NCI-H2029 treated with DMSO at 0.1 percent for 48 hours (cell line): ENCODE measurements around the gene SRPX2.

Experiments used
- DNase-seq: peaks from one replicate; lab custom pipeline; 2025; lab: John Stamatoyannopoulos, UW

SRPX2 gene

GRCh38 chrX:100643956-100644860 lies at the start of gene SRPX2:
TSS of gene SRPX2 (plus strand) at chrX:100644199. CDS start at chrX:100646323, 2,124 bp downstream.
- DNase-seq, result no peak

- DNase-seq, result no peak
These were observed 47.4 kb upstream of the SRPX2 start for GRCh38 chrX:100596601-100597000.

- no peak for DNase-seq
These were observed 44.5 kb upstream of the SRPX2 start for GRCh38 chrX:100599456-100599855.

- no peak for DNase-seq
These were observed 43.7 kb upstream of the SRPX2 start for GRCh38 chrX:100600340-100600739.

- no peak for DNase-seq
These were observed 43.2 kb upstream of the SRPX2 start for GRCh38 chrX:100600758-100601157.

- DNase-seq, result no peak
These were observed 37.2 kb upstream of the SRPX2 start for GRCh38 chrX:100606753-100607152.

- DNase-seq, result no peak
These were observed 34.4 kb upstream of the SRPX2 start for GRCh38 chrX:100609591-100609990.

GRCh38 chrX:100611951-100612350 lies 32.0 kb upstream of the SRPX2 start:
- no peak for DNase-seq

GRCh38 chrX:100615005-100615404 lies 29.0 kb upstream of the SRPX2 start:
- DNase-seq, result peak; percentile 17

- no peak for DNase-seq
These were observed 21.0 kb upstream of the SRPX2 start for GRCh38 chrX:100623001-100623400.

- DNase-seq, result no peak
These were observed 18.0 kb upstream of the SRPX2 start for GRCh38 chrX:100625985-100626491.

- DNase-seq, result no peak
These were observed 9.0 kb upstream of the SRPX2 start for GRCh38 chrX:100635040-100635439.

GRCh38 chrX:100635989-100636320 lies 8.0 kb upstream of the SRPX2 start:
- no peak for DNase-seq

- DNase-seq, result peak; percentile 80
These were observed 7.5 kb upstream of the SRPX2 start, which contains the start of gene TSPAN6 for GRCh38 chrX:100636321-100636991. TSS of gene TSPAN6 (minus strand) at chrX:100636806. CDS start at chrX:100636694, 112 bp downstream.

GRCh38 chrX:100642290-100642689 lies 1.7 kb upstream of the SRPX2 start:
- DNase-seq, result no peak

- no peak for DNase-seq
These were observed 787 bp upstream of the SRPX2 start for GRCh38 chrX:100643212-100643611.

- no peak for DNase-seq
These were observed 1.1 kb downstream of the SRPX2 start for GRCh38 chrX:100645106-100645505.

GRCh38 chrX:100647095-100647494 lies 3.1 kb downstream of the SRPX2 start:
- no peak for DNase-seq

GRCh38 chrX:100647739-100648138 lies 3.7 kb downstream of the SRPX2 start:
- DNase-seq, result peak; percentile 54

GRCh38 chrX:100648458-100649417 lies 4.7 kb downstream of the SRPX2 start:
- no peak for DNase-seq

- no peak for DNase-seq
These were observed 5.8 kb downstream of the SRPX2 start for GRCh38 chrX:100649550-100650356.
